GM12865 (cell line): ENCODE measurements around the gene CARMIL1.

ENCODE experiments used
- DNase-seq: peaks from one replicate; pipeline ENCODE4 v3.0.0; 2010; ENCODE audit warnings: low read depth
- H3K4me3 ChIP-seq: 2 replicates; pipeline ENCODE4 v1.5.1; 2011; ENCODE audit warnings: mild to moderate bottlenecking, low read depth, low read length, control low read depth
- TF ChIP-seq, protein P1 (sequence below): IDR thresholded peaks from 2 replicates; pipeline ENCODE4 v1.5.1; 2011; ENCODE audit warnings: low read length, control low read depth, low read depth, inconsistent platforms; ENCODE audit not compliant: insufficient read depth; ENCODE audit errors: missing control alignments

The CARMIL1 gene

DNA sequence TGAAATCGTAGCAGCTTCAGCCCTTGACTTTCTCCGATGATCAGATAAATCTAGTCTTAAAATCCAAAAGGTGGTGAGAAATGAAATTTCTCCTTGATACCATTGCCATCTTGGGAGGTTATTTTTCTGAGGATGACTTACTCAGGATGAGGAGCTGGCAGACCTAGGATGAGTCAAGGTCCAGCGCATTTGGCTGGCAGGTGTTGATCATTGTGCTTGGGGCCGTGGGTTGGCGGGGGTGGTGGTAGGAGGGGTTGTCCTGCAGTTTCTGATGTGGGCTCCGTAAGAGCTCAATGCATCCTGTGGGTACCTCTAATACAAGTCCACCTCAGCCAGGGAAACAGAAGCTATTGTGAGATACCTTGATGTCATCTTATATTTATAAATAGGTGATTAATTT lies 224.5 kb downstream of the CARMIL1 start:
- DNase-seq: no peak
- TF ChIP-seq, protein P1, sequence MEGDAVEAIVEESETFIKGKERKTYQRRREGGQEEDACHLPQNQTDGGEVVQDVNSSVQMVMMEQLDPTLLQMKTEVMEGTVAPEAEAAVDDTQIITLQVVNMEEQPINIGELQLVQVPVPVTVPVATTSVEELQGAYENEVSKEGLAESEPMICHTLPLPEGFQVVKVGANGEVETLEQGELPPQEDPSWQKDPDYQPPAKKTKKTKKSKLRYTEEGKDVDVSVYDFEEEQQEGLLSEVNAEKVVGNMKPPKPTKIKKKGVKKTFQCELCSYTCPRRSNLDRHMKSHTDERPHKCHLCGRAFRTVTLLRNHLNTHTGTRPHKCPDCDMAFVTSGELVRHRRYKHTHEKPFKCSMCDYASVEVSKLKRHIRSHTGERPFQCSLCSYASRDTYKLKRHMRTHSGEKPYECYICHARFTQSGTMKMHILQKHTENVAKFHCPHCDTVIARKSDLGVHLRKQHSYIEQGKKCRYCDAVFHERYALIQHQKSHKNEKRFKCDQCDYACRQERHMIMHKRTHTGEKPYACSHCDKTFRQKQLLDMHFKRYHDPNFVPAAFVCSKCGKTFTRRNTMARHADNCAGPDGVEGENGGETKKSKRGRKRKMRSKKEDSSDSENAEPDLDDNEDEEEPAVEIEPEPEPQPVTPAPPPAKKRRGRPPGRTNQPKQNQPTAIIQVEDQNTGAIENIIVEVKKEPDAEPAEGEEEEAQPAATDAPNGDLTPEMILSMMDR: no peak

DNA sequence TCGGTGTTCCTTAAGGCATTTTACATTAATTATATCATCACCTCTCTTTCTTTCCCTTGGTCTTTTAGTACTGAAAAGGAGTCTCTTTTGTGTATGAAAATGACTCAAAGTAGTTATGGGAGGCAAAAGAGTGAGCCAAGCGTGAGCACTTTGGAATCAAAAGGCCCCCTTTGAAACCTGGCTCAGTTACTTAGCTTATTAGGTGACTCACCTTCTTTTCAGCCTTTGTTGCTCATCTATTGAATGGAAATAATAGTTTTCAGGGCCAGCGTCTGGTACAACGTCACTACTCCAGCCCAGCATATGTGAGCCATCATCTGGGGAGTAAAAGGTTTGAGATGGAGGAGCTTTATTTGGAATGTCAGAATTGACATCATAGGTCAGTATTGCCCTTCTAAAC lies 225.5 kb downstream of the CARMIL1 start:
- TF ChIP-seq, protein P1: no peak
- no peak overlapping the region for H3K4me3 ChIP-seq
- no peak for DNase-seq

More for the DNA sequence above, 224.5 kb downstream of the CARMIL1 start:
- H3K4me3 ChIP-seq: no peak overlapping the region

DNA sequence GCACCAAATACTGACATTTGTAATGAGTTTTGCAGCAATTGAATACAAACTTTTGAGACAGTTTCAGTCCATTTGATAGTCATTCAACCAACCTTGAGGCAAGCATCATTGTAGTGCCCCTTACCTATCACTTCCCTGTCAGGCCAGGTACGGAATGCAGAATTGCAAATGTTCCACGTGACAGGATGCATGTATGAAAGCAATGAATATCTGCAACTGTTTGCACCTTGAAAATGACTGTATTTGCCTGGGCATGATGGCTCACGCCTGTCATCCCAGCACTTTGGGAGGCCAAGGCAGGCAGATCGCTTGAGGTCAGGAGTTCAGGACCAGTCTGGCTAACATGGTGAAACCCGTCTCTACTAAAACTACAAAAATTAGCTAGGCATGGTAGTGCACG lies 226.8 kb downstream of the CARMIL1 start:
- H3K4me3 ChIP-seq: no peak overlapping the region
- TF ChIP-seq, protein P1: no peak
- DNase-seq: no peak

DNA sequence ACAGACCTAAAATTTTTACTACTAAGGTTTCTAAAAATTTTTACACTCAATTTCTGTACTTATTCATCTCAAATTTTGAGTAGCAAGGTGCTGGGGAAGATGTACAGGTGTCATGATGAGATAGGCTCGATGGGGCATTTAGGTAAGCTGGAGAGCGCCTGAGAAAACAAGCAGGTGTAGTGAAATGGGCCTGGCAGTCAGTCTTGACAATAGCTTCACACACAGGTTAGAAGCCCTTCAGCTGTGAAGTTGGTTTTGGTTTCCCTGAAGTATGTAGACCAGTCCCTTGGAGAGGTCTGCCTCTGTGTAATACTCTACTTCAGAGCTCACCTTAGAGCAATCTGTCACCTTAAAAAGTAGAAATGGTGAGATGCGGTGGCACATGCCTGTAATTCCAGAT lies 228.9 kb downstream of the CARMIL1 start:
- TF ChIP-seq, protein P1: no peak
- no peak overlapping the region for H3K4me3 ChIP-seq
- no peak for DNase-seq

DNA sequence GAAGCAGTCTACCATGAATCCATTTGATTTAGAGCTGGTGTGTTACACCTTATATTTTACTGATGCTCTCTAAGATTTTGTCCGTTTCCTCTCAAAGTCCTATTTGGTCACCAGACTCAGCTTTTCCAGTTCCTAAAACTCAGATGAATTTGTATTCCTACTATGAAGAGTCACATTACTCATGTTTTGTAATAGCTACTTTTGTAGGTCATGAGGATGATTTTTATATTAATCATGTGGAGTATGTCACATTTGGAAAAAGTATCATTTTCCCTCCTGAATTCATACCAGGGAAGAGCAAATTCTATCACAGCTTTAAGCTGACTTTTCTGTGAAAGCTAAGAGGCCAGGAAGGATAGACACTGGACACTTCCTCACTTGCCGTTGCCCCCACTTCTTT lies 232.2 kb downstream of the CARMIL1 start:
- no peak overlapping the region for H3K4me3 ChIP-seq
- TF ChIP-seq, protein P1: no peak
- DNase-seq: no peak

DNA sequence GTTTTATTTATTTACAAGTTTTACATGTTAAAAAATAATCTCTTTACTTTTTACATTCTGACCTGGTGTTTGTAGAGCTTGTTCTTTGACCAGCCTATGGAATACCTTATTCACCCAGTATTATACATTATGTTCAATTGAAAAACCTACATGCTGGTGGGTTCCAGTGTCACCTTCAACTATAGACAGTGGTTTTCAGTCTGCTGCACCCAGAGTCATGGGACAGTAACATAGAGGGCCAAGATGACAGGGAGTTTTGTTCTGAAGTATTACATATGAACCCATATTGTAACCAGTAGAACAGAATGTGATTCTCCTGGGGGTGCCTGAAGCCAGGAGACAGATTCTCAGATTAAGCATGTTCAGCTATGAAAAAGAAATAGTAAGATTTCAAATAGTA lies 233.4 kb downstream of the CARMIL1 start:
- H3K4me3 ChIP-seq: no peak overlapping the region
- TF ChIP-seq, protein P1: no peak
- no peak for DNase-seq

DNA sequence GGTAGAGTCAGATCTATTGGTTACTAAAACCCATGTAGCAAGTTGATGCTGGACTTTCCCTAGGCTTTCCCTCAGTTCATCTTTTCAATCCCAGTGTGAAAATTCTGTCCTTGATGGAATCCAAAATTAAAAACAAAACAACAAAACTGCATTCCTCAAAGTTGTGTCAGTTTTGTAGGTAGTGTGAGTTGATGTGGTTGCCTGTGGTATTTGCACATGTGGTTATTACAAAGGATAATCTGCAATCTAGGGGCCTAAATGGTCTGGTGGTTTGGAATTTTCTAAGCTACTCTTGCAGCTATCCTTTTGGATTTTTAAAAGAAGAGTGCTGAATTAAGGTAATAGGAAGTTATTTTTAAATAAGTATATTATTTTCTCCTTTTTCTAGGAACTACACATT lies 240.7 kb downstream of the CARMIL1 start:
- TF ChIP-seq, protein P1: no peak
- no peak overlapping the region for H3K4me3 ChIP-seq
- DNase-seq: no peak
